PC-3 (cell line): ENCODE results near the gene S100P. TPM values are rescaled to one million over a fixed set of nuclear protein-coding genes. Genes with fewer than 3 reads are reported as not detected.

Experiments used
- ATAC-seq: fragments of 200-7000 bp; cut with Tn5 transposase; 2 replicates; pipeline ENCODE4 v1.9.1; 2020; ENCODE audit warnings: mild to moderate bottlenecking, moderate library complexity
- BruUV-seq: library from RNA; stranded (reverse); fragments of 400-500 nt; replicated peaks from 2 replicates; lab custom pipeline; 2021; lab: Mats Ljungman, UMichigan
- CTCF ChIA-PET: fragments of 300-600 bp; sonication (Branson Sonifier 250); formaldehyde crosslinking; loops from one replicate; lab custom pipeline; 2022; ENCODE audit warnings: antibody characterized with exemption; lab: Charles Lee
- POLR2A ChIA-PET: fragments of 300-600 bp; sonication (Branson Sonifier 250); formaldehyde crosslinking; loops from one replicate; lab custom pipeline; 2022; ENCODE audit warnings: antibody characterized with exemption; ENCODE audit not compliant: unreplicated experiment; lab: Charles Lee
- DNase-seq: peaks from one replicate; pipeline ENCODE4 v3.0.0-alpha.2; 2015
- H2AFZ ChIP-seq: fragments of 300-600 bp; sonication (generic); 2 replicates; pipeline ENCODE4 v1.6.0; 2016; ENCODE audit warnings: antibody characterized with exemption, low read length
- H3F3A ChIP-seq: fragments of 300-600 bp; sonication (generic); one replicate; pipeline ENCODE4 v1.6.0; 2017; ENCODE audit warnings: antibody characterized with exemption, low read length, control low read depth, mild to moderate bottlenecking; ENCODE audit not compliant: unreplicated experiment
- H3K27ac ChIP-seq: fragments of 300-600 bp; sonication (generic); 2 replicates; pipeline ENCODE4 v1.5.1; 2016; ENCODE audit warnings: mild to moderate bottlenecking, low read length
- H3K27me3 ChIP-seq: fragments of 300-600 bp; sonication (generic); 2 replicates; pipeline ENCODE4 v1.6.1; 2016; ENCODE audit warnings: low read length, mixed read lengths
- H3K36me3 ChIP-seq: fragments of 300-600 bp; sonication (generic); 2 replicates; pipeline ENCODE4 v1.6.1; 2016; ENCODE audit warnings: low read depth, mixed run types, low read length, mixed read lengths
- H3K4me1 ChIP-seq: fragments of 300-600 bp; sonication (generic); 2 replicates; pipeline ENCODE4 v1.5.1; 2016; ENCODE audit warnings: low read length; ENCODE audit not compliant: insufficient read depth
- H3K4me2 ChIP-seq: fragments of 300-600 bp; sonication (generic); 2 replicates; pipeline ENCODE4 v1.6.0; 2016; ENCODE audit warnings: low read length
- H3K4me3 ChIP-seq: fragments of 300-600 bp; sonication (generic); 2 replicates; pipeline ENCODE4 v1.5.1; 2016; ENCODE audit warnings: mild to moderate bottlenecking, low read length, mixed read lengths
- H3K79me2 ChIP-seq: fragments of 300-600 bp; sonication (generic); 2 replicates; pipeline ENCODE4 v1.6.1; 2017; ENCODE audit warnings: low read length, mixed read lengths
- H3K9ac ChIP-seq: fragments of 300-600 bp; sonication (generic); 2 replicates; pipeline ENCODE4 v1.6.0; 2016; ENCODE audit warnings: mild to moderate bottlenecking, low read length
- H3K9me2 ChIP-seq: fragments of 300-600 bp; sonication (generic); replicated peaks from 2 replicates; pipeline ENCODE4 v1.6.1; 2016; ENCODE audit warnings: mixed run types, low read length, mixed read lengths
- H3K9me3 ChIP-seq: fragments of 300-600 bp; sonication (generic); 2 replicates; pipeline ENCODE4 v1.6.1; 2016; ENCODE audit warnings: low read length, mixed read lengths
- H4K20me1 ChIP-seq: fragments of 300-600 bp; sonication (generic); 2 replicates; pipeline ENCODE4 v1.6.1; 2016; ENCODE audit warnings: low read length, mixed read lengths
- CTCF ChIP-seq: fragments of 300-600 bp; sonication (generic); conservative IDR thresholded peaks from 2 replicates; pipeline ENCODE4 v1.5.1; 2017; ENCODE audit warnings: antibody characterized with exemption, low read depth, mild to moderate bottlenecking, low read length
- EZH2 ChIP-seq: fragments of 300-600 bp; sonication (generic); IDR thresholded peaks from one replicate; pipeline ENCODE4 v1.6.1; 2017; ENCODE audit warnings: antibody characterized with exemption, mild to moderate bottlenecking, low read length; ENCODE audit not compliant: unreplicated experiment
- EZH2phosphoT487 ChIP-seq: fragments of 300-600 bp; sonication (generic); IDR thresholded peaks from 2 replicates; pipeline ENCODE4 v1.6.1; 2018; ENCODE audit warnings: mild to moderate bottlenecking, antibody characterized with exemption, low read length, borderline replicate concordance
- intact Hi-C: fragments of 100-400 bp; cut with micrococcal nuclease; formaldehyde crosslinking; loops from 2 replicates; pipeline ENCODE4 v1.9.0; 2023
- total RNA-seq: library from RNA; depleted of rRNA; stranded (reverse); fragments of >200 nt; gene quantifications from 2 replicates; pipeline ENCODE4 v1.2.3, GENCODE V29; 2014

The S100P gene
- total RNA-seq, 1 experiment from 2014 or later: 59.8 TPM

- no peaks in the 10 kb centered on the region for H3K9me3 ChIP-seq
- H3K9me2 ChIP-seq: no peaks in the 10 kb centered on the region
- no peaks in the 10 kb centered on the region for H3F3A ChIP-seq
- DNase-seq (no peak), ATAC-seq (no peak)
- H3K4me2 ChIP-seq: no peak overlapping the region
- intact Hi-C loops: no loop called here
- H3K27ac ChIP-seq: no peak overlapping the region
- H3K79me2 ChIP-seq: peaks cover 22% of the 10 kb centered on the region
- H3K4me1 ChIP-seq: peaks cover 9% of the 10 kb centered on the region
- no peak for TF ChIP-seq EZH2
- TF ChIP-seq CTCF: no peak
- TF ChIP-seq EZH2phosphoT487: no peak
- BruUV-seq: no TSS peak
- H4K20me1 ChIP-seq: peaks cover 2% of the 10 kb centered on the region; the same call in 1 of the 2 replicates
- no peaks in the 10 kb centered on the region for H3K27me3 ChIP-seq
- ChIA-PET POLR2A (no interaction called here), CTCF (no interaction called here)
- no peak overlapping the region for H3K9ac ChIP-seq
- no peak overlapping the region for H2AFZ ChIP-seq
- no peaks in the 10 kb centered on the region for H3K36me3 ChIP-seq
- H3K4me3 ChIP-seq: no peak overlapping the region
Measured at GRCh38 chr4:6718932-6719610, 25.4 kb downstream of the S100P start.

GRCh38 chr4:6719611-6720179, 26.0 kb downstream of the S100P start:
- peaks cover 22% of the 10 kb centered on the region for H3K79me2 ChIP-seq
- ATAC-seq: no peak
- no peak overlapping the region for H3K4me2 ChIP-seq
- no peak for DNase-seq
- no peaks in the 10 kb centered on the region for H3K9me3 ChIP-seq
- H3K4me1 ChIP-seq: peaks cover 9% of the 10 kb centered on the region
- no peaks in the 10 kb centered on the region for H3K36me3 ChIP-seq
- H2AFZ ChIP-seq: no peak overlapping the region
- no peaks in the 10 kb centered on the region for H3K9me2 ChIP-seq
- TF ChIP-seq EZH2phosphoT487 (no peak), EZH2 (no peak), CTCF (no peak)
- H3K9ac ChIP-seq: no peak overlapping the region
- POLR2A ChIA-PET: no interaction called here
- H3K4me3 ChIP-seq: no peak overlapping the region
- H4K20me1 ChIP-seq: peaks cover 2% of the 10 kb centered on the region; the same call in 1 of the 2 replicates
- H3K27me3 ChIP-seq: no peaks in the 10 kb centered on the region
- H3K27ac ChIP-seq: no peak overlapping the region
- no peaks in the 10 kb centered on the region for H3F3A ChIP-seq
- BruUV-seq: no TSS peak
- CTCF ChIA-PET: interaction anchor here (1.0 kb wide), 1 partner anchor 154 kb away, joined by 6 read pairs; no protein-coding TSS in a partner anchor
- intact Hi-C loops: loop anchor here (1.0 to 5.0 kb wide), 4 partner anchors 44 to 363 kb away; partner anchors contain the start of gene KIAA0232
